ACC112 (cell line): ENCODE results near the gene DEGS2.

Source experiments
- H2AFZ ChIP-seq: fragments of 200-600 bp; sonication (generic); one replicate; pipeline ENCODE4 v1.6.0; 2017; ENCODE audit warnings: antibody characterized with exemption, low read length; ENCODE audit not compliant: unreplicated experiment
- H3K27ac ChIP-seq: fragments of 200-600 bp; sonication (generic); 2 replicates; pipeline ENCODE4 v1.5.1; 2014; ENCODE audit warnings: low read depth, mild to moderate bottlenecking, antibody characterized with exemption, low read length, moderate library complexity
- H3K27me3 ChIP-seq: fragments of 200-600 bp; sonication (generic); 2 replicates; pipeline ENCODE4 v1.6.1; 2014; ENCODE audit warnings: mild to moderate bottlenecking, antibody characterized with exemption, low read length, moderate library complexity, mixed read lengths; ENCODE audit not compliant: insufficient read depth
- H3K36me3 ChIP-seq: fragments of 200-600 bp; sonication (generic); 2 replicates; pipeline ENCODE4 v1.6.1; 2016; ENCODE audit warnings: mild to moderate bottlenecking, antibody characterized with exemption, low read length, moderate library complexity, mixed read lengths; ENCODE audit not compliant: insufficient read depth
- H3K4me1 ChIP-seq: fragments of 200-600 bp; sonication (generic); one replicate; pipeline ENCODE4 v1.6.1; 2016; ENCODE audit warnings: low read length, mixed read lengths; ENCODE audit not compliant: insufficient read depth, unreplicated experiment, control insufficient read depth
- H3K4me3 ChIP-seq: fragments of 200-600 bp; sonication (generic); 2 replicates; pipeline ENCODE4 v1.5.1; 2014; ENCODE audit warnings: mild to moderate bottlenecking, low read depth, low read length
- H3K79me2 ChIP-seq: fragments of 200-600 bp; sonication (generic); one replicate; pipeline ENCODE4 v1.6.0; 2016; ENCODE audit warnings: low read length; ENCODE audit not compliant: control insufficient read depth, unreplicated experiment, insufficient read depth

The DEGS2 gene

DNA sequence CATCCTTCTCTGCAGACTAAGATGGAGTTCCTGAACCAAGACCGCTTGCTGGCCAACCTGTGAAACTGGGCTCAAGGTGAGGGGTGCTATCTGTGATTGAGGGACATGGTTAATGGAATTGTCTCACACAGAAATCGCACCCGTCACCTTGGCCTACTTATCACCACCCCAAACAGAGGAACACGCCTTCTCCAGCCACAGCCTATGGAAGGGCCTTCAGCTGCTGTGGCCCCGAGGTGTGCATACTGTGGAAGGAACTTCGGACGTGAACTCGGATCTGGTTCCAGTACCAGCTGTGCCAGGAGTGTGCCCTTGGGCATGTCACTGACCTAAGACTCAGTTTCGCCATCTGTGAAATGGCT is 49.9 kb downstream of the DEGS2 start:
- peaks cover 19% of the 10 kb centered on the region for H3K4me1 ChIP-seq
- H3K27ac ChIP-seq = no peak overlapping the region
- H3K27me3 ChIP-seq = no peaks in the 10 kb centered on the region
- no peaks in the 10 kb centered on the region for H3K79me2 ChIP-seq
- H3K4me3 ChIP-seq = no peak overlapping the region
- no peak overlapping the region for H2AFZ ChIP-seq
- H3K36me3 ChIP-seq = no peaks in the 10 kb centered on the region

DNA sequence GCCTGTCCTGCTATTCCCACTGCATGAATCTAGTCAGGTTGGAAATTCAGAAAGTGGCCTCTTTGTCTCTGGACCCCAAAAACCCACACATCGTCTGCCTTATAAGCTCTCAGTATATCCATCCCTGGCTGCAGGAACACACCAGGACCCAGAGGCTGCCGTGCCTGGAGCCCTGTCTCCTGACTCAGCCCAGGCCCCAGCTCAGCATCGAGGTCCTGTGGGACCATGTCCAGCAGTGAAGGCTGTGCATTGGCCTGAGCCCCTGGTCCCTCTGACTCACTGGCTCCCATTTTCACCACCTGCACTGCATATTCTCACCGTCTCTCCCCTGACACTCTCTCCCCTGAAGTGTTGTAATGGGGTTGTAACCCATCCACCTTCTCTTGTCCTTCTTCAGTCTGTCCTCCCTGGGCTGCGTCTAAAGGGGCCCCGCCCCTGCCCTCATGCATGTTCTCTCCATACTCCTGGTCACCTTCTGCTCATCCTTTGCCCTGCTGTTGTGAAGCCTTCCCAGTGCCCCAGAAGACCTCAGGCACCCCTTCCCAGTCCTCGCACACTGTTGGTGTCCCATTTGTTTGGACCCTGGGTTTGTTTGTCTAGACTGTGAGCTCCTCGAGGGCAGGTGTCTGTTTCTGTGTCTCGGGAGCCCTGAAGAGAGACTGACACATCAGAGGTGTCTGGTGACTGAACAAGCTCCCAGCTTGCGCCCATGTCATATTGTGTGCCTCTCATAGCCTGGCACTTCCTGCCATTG is 50.4 kb downstream of the DEGS2 start:
- H3K4me1 ChIP-seq = peaks cover 24% of the 10 kb centered on the region
- H3K27me3 ChIP-seq = no peaks in the 10 kb centered on the region
- H3K79me2 ChIP-seq = no peaks in the 10 kb centered on the region
- H2AFZ ChIP-seq = no peak overlapping the region
- no peak overlapping the region for H3K4me3 ChIP-seq
- no peaks in the 10 kb centered on the region for H3K36me3 ChIP-seq
- H3K27ac ChIP-seq = no peak overlapping the region

DNA sequence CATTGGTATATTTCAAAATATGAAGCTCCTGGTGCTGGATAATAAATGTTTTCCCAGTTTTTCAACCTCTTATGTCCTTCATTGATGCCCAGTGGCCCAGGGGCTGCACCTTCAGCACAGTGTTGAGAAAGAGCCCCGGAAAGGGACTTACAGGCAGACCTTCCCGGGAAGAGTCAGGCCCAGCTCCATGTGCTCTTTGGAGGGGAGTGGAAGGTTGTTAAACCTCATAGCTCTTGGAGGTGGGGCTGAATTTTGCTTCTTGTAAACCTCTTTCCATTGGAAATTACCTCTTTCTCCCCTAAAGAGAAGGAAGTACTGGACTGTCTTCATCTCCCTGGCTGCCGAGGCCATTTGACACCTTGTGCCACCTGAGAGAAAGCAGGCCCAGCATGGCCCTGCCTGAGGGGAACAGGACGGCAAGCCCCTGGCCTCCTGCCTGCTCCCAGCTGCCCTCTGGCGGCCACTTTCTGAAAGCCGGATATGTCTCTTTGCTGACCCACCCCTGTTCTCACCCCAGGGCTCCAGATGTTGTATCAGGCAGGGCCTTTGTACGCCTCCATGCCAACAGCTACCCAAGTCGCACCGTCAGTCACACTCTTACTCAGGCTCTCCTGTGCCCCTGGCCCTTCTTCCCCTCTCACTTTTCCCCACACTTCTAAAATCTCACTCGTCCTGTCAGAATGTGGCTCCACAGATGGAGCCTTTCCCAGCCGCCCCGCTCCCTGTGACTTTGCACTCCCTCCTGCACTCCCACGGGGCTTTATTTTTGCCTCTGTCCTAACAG is 51.2 kb downstream of the DEGS2 start:
- H3K79me2 ChIP-seq = no peaks in the 10 kb centered on the region
- no peaks in the 10 kb centered on the region for H3K27me3 ChIP-seq
- H3K27ac ChIP-seq = no peak overlapping the region
- H3K36me3 ChIP-seq = no peaks in the 10 kb centered on the region
- H3K4me3 ChIP-seq = no peak overlapping the region
- H3K4me1 ChIP-seq = peaks cover 31% of the 10 kb centered on the region
- peak overlapping the region; percentile 9 for H2AFZ ChIP-seq

DNA sequence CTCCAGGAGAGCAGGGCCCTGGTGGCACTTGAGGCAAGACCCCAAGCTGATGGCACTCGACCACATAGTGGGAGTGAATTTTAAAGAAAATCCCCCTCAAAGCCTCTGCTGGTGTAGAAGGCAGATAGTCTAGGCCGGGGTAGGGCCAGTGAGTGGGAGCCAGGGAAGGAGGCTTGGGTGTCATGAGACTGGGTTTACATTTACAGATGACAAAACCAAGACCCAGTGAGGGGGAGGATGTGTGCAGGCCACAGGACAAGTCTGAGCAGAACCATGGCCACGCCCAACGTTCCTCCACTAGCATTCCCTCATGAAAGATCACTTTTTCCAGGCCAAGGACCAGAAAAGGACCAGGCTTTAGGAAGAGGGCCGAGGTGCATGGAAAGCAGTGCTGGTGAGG is 52.2 kb downstream of the DEGS2 start:
- Histone ChIP-seq H3K27me3 (no peaks in the 10 kb centered on the region), H3K27ac (no peak overlapping the region), H3K4me1 (peaks cover 39% of the 10 kb centered on the region), H3K36me3 (no peaks in the 10 kb centered on the region), H2AFZ (no peak overlapping the region), H3K4me3 (no peak overlapping the region), H3K79me2 (no peaks in the 10 kb centered on the region)

DNA sequence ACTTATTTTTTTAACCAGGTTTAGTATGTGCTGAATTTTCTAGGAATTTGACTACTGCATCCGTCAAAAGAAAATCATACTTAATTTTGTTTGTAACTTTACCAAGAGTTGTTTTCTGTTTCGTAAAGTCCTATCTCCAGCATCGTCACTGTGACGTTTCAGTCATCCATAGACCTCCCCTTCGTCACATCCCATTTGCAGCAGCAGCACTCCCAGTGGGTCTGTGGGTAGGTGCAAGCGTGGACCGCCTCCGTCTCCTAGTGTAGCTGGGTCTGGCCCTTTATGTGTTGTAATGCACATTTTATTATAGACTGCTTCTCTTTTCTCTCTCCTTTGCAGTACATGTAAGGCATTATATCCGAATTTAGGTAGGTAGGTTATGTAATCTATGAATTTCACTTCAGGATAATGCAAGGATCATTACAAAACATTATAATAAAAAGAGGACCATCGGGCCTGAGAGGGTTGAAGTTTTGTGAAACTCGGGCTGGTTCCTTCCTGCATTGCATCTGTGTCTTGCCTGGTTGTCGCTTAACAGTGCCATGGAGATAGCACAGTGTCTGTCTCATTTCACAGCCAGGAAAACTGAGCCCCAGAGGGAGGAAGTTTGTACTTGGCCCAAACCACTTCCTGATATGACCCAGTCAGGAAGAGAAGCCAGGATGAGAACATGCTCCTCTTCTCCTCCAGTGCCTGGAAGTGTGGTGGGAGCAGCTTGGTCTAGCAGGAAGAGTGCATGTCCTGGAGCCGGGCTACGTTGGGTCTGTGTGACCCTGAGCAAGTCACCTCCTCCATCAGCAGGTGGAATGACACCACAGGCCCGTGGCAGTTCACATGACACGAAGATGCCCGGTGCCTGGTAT is 53.0 kb downstream of the DEGS2 start:
- H3K4me1 ChIP-seq = peaks cover 39% of the 10 kb centered on the region
- H3K27me3 ChIP-seq = no peaks in the 10 kb centered on the region
- H3K79me2 ChIP-seq = no peaks in the 10 kb centered on the region
- no peaks in the 10 kb centered on the region for H3K36me3 ChIP-seq
- H2AFZ ChIP-seq = no peak overlapping the region
- H3K4me3 ChIP-seq = no peak overlapping the region
- no peak overlapping the region for H3K27ac ChIP-seq

DNA sequence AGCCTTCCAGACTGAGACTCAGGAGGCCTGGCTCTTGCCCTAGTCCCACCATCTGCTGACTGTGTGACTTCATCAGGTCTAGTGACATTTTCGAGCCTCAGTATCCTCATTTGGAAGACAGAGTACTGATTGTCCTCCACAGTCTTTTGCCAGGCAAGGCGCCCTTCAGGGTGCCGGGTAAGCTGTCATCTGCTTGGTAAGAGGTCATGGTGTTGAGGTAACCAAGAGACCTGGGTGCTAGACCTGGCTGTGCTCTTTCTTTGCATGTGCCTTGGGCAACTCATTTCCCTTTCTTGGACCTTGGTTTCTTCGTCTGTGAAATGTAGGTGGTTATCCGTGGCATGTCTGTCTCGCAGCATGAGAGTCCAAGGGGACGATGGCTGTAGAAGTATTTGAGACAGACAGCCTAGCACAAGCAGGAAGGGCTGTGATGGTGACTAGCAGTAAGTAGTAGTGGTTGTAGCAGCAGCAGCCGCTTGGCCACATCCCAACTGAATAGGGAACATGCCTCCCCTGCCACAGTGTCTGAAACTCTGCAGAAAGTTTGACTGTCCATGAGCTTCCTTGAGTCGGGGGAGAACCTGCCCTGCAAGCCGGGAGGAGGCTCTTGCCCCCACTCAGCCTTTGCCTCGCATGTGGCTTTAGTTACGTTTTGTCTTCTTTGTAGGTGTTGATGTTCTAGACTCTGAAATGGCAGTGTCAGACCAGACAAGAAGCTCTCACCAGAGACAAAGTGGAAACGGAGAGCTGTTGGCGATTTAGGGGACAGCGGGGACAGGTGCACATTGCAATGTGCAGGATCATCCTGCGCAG is 53.9 kb downstream of the DEGS2 start:
- Histone ChIP-seq H3K79me2 (no peaks in the 10 kb centered on the region), H2AFZ (no peak overlapping the region), H3K27ac (no peak overlapping the region), H3K36me3 (no peaks in the 10 kb centered on the region), H3K4me1 (peaks cover 39% of the 10 kb centered on the region), H3K27me3 (no peaks in the 10 kb centered on the region), H3K4me3 (no peak overlapping the region)

DNA sequence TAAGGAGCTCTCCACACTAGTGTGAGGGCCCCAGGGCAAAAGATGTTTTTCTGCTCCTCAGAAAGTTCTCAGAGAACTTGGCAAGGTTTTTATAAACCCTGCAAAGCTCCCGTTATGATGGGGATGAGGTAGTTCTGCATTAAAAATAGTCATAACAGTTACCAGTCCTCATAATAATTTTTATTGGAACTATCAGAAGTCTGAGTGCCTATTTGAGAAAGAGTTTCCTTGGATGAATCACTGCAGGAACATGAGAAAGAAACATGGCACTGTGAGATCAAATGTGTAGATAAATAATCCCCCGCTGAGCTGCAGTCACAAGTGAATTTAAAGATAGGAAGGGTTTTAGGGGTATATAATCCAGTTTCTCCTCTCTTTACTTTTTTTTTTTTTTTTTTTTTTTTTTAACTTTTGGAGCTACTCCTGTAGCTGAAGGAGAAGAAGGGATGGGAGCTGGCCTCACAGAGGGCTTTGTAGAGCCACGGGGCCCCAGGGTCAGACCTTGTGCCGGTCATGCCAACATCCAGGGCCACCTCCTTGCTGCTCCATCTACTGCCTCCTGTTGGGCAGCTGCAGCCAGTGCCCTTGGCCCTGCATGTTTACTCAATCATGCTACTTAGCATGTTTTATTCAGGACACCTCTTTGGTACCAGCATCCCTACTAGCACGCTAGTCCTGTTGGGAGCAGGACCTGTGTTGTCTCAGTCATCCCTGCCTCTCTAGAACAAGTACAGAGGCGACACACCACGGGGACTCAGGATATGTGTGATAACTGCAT is 54.7 kb downstream of the DEGS2 start:
- Histone ChIP-seq H3K36me3 (no peaks in the 10 kb centered on the region), H2AFZ (no peak overlapping the region), H3K79me2 (no peaks in the 10 kb centered on the region), H3K4me1 (peaks cover 39% of the 10 kb centered on the region), H3K27ac (peak overlapping the region; percentile 43), H3K4me3 (no peak overlapping the region), H3K27me3 (no peaks in the 10 kb centered on the region)

DNA sequence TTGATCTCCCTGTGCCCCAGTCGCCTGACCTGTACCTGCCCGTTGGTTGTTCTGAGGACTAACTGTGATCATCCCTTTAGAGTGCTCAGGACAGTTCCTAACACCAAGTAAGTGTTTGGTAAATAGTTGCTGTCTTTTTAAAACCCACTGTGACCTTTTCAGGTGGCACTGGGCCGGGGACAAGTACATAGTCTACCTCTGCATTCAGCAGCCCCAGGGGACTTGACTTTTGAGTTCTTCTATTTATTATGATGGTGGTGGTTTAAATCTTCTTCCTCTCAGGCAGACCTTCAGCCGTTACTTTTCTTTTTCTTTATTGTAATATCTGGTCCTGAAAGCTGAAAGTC is 55.5 kb downstream of the DEGS2 start:
- Histone ChIP-seq H3K4me1 (peaks cover 38% of the 10 kb centered on the region), H3K79me2 (no peaks in the 10 kb centered on the region), H2AFZ (no peak overlapping the region), H3K36me3 (no peaks in the 10 kb centered on the region), H3K27ac (peak overlapping the region; percentile 43), H3K27me3 (no peaks in the 10 kb centered on the region), H3K4me3 (no peak overlapping the region)

DNA sequence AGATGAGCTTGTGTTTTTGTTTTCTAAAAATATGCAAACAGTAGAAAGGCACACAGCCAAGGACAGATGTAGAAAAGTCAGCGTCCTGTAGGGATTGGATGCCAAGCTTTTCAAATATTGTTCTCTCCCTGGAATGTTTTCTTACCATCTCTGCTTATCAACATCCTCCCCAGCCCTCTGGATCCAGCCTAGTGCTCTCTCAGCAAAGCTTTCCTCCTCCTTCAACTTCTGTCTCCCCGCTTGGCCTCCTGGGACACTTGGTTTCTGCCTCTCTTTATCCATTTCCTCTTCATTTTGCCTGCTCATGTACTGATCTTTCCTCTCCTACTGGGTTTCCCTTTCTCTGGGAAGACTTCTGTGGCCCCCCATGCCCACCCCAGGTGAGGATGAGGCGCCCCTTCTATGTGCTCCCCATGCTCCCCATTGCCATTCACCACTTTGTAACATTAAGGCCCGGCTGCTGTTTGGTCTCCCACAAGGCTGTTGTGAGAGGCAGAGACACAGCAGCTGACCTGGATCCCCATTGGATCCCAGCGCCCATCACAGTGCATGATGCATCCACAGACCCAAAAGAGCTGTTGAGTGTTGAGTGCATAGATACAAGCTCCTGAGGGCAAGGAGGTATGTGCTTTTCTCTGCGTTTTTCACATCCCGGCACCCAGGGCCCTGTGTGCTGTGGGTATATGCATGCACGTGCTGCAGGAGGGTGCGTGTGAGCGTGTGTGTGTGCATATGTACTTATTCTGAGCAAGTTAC is 56.0 kb downstream of the DEGS2 start:
- no peaks in the 10 kb centered on the region for H3K36me3 ChIP-seq
- H3K4me3 ChIP-seq = no peak overlapping the region
- no peaks in the 10 kb centered on the region for H3K79me2 ChIP-seq
- peaks cover 33% of the 10 kb centered on the region for H3K4me1 ChIP-seq
- peak overlapping the region; percentile 14; the same call in 1 of the 2 replicates for H3K27ac ChIP-seq
- no peak overlapping the region for H2AFZ ChIP-seq
- H3K27me3 ChIP-seq = no peaks in the 10 kb centered on the region
